HCT116 (cell line): ENCODE measurements around the gene SLC38A2.

ENCODE experiments used
- POLR2AphosphoS5 ChIP-seq: IDR thresholded peaks from 2 replicates; pipeline ENCODE4 v1.6.1; 2011; ENCODE audit warnings: mild to moderate bottlenecking, low read depth, low read length, moderate library complexity
- YY1 ChIP-seq: IDR thresholded peaks from 2 replicates; pipeline ENCODE4 v1.6.1; 2011; ENCODE audit warnings: low read length, low read depth, moderate library complexity, mild to moderate bottlenecking; ENCODE audit not compliant: insufficient replicate concordance; ENCODE audit errors: extremely low read depth
- TF ChIP-seq, protein P1 (sequence below), 3 experiments: fragments of 200-600 bp in 1 of 3; sonication (generic) in 1 of 3; IDR thresholded peaks in 2 of 3; conservative IDR thresholded peaks in 1 of 3; 2 replicates each; pipeline ENCODE4 v1.5.1; 2012 to 2017; ENCODE audit warnings: low read depth in 2 of 3, low read length in 2 of 3, antibody characterized with exemption in 1 of 3, borderline replicate concordance in 1 of 3, control low read depth in 1 of 3, mild to moderate bottlenecking in 1 of 3, mixed read lengths in 1 of 3, mixed run types in 1 of 3, moderate library complexity in 1 of 3; ENCODE audit not compliant: insufficient read depth in 1 of 3

DNA sequence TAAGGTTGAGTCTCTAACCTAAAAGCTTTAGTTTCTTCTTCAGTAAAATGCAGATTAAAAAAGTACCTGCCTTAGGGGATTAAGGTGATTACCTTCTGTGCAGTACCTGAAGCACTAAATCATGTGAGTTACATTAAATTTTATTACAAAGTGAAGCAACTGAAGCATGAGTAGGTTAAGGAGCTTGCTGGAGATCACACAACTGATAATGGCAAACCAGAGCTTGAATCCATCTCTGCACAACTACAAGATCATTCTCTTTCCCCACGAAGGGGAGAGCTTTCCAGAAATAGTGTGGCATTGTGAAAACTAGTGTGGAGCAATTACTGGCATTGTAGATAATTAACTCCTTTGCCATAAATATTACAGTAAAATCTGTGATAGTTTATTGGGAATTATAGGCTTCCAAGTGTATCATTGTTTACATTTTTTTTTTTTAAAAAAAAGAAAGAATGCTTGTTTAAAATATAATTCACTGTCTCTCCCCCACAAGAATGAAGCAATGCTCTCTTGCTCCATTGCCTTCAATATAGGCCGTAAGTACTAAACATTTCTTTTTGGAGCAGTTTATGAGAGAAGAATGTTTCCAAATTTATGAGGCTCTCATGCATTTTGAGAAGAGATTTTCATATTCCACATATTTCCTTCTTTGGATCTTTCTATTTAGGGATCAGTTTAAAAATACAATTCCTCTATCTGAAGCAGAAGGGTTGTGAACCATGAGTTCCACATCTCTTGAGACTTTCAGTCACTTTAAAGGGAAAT lies 20.5 kb downstream of the SLC38A2 start:
- TF ChIP-seq YY1 (no peak), POLR2AphosphoS5 (no peak)
- TF ChIP-seq, protein P1, sequence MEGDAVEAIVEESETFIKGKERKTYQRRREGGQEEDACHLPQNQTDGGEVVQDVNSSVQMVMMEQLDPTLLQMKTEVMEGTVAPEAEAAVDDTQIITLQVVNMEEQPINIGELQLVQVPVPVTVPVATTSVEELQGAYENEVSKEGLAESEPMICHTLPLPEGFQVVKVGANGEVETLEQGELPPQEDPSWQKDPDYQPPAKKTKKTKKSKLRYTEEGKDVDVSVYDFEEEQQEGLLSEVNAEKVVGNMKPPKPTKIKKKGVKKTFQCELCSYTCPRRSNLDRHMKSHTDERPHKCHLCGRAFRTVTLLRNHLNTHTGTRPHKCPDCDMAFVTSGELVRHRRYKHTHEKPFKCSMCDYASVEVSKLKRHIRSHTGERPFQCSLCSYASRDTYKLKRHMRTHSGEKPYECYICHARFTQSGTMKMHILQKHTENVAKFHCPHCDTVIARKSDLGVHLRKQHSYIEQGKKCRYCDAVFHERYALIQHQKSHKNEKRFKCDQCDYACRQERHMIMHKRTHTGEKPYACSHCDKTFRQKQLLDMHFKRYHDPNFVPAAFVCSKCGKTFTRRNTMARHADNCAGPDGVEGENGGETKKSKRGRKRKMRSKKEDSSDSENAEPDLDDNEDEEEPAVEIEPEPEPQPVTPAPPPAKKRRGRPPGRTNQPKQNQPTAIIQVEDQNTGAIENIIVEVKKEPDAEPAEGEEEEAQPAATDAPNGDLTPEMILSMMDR (IDR thresholded peaks at IDR 0.05 in 2 of 3, conservative IDR thresholded peaks at IDR 0.05 in 1 of 3; ENCODE audit: borderline replicate concordance in 1 of 3, insufficient read depth in 1 of 3, low read depth in 2 of 3, low read length in 2 of 3): no peak
